GM18867 (cell line): ENCODE measurements around the gene NFX1.
"Not testable (repeated sequence)": the region's sequence is repeated elsewhere in the genome, so short reads cannot be mapped to it uniquely, and the experiment has no call there.

Source experiments
- ATAC-seq: cut with Tn5 transposase; IDR thresholded peaks from one replicate; pipeline ENCODE4 v1.9.1; 2021; ENCODE audit warnings: mild to moderate bottlenecking, moderate library complexity; ENCODE audit not compliant: unreplicated experiment

NFX1 gene

GRCh38 chr9:33306037-33306436 lies 15.7 kb downstream of the NFX1 start:
- no peak for ATAC-seq

- ATAC-seq = no peak
These were observed 16.8 kb downstream of the NFX1 start for GRCh38 chr9:33307067-33307466.

GRCh38 chr9:33309903-33310302 lies 19.6 kb downstream of the NFX1 start:
- no peak for ATAC-seq

GRCh38 chr9:33310748-33311147 lies 20.4 kb downstream of the NFX1 start:
- ATAC-seq = no peak

- no peak for ATAC-seq
These were observed 21.6 kb downstream of the NFX1 start for GRCh38 chr9:33311953-33312352.

- no peak for ATAC-seq
These were observed 25.1 kb downstream of the NFX1 start for GRCh38 chr9:33315371-33315770.

- not testable (repeated sequence) for ATAC-seq
These were observed 26.8 kb downstream of the NFX1 start for GRCh38 chr9:33317136-33317535.

- ATAC-seq = no peak
These were observed 27.9 kb downstream of the NFX1 start for GRCh38 chr9:33318225-33318624.

- no peak for ATAC-seq
These were observed 28.5 kb downstream of the NFX1 start for GRCh38 chr9:33318781-33319180.

GRCh38 chr9:33320230-33320567 lies 29.9 kb downstream of the NFX1 start:
- ATAC-seq = no peak

GRCh38 chr9:33320568-33321261 lies 30.4 kb downstream of the NFX1 start:
- no peak for ATAC-seq

- no peak for ATAC-seq
These were observed 38.8 kb downstream of the NFX1 start for GRCh38 chr9:33329117-33329563.

- ATAC-seq = no peak
These were observed 39.7 kb downstream of the NFX1 start for GRCh38 chr9:33329979-33330378.

GRCh38 chr9:33331377-33331891 lies 41.1 kb downstream of the NFX1 start:
- no peak for ATAC-seq

GRCh38 chr9:33332011-33332410 lies 41.7 kb downstream of the NFX1 start:
- ATAC-seq = no peak

- ATAC-seq = not testable (repeated sequence)
These were observed 42.6 kb downstream of the NFX1 start for GRCh38 chr9:33332956-33333355.

GRCh38 chr9:33340186-33340585 lies 49.9 kb downstream of the NFX1 start:
- ATAC-seq = no peak

- ATAC-seq = no peak
These were observed 50.9 kb downstream of the NFX1 start for GRCh38 chr9:33341182-33341581.

- no peak for ATAC-seq
These were observed 53.8 kb downstream of the NFX1 start for GRCh38 chr9:33344145-33344544.

GRCh38 chr9:33346564-33346963 lies 56.2 kb downstream of the NFX1 start:
- no peak for ATAC-seq

- no peak for ATAC-seq
These were observed 58.7 kb downstream of the NFX1 start for GRCh38 chr9:33348998-33349397.

- ATAC-seq = no peak
These were observed 59.4 kb downstream of the NFX1 start for GRCh38 chr9:33349743-33350142.

- no peak for ATAC-seq
These were observed 60.0 kb downstream of the NFX1 start for GRCh38 chr9:33350310-33350709.
